GM18520 (cell line): ENCODE results near the gene WNT16.
"Not testable (repeated sequence)": the region's sequence is repeated elsewhere in the genome, so short reads cannot be mapped to it uniquely, and the experiment has no call there.

ENCODE experiments used
- ATAC-seq: cut with Tn5 transposase; IDR thresholded peaks from one replicate; pipeline ENCODE4 v1.9.1; 2021; ENCODE audit not compliant: unreplicated experiment

The WNT16 gene

GRCh38 chr7:121305109-121305508, 23.7 kb upstream of the WNT16 start:
- no peak for ATAC-seq

GRCh38 chr7:121306565-121306964, 22.2 kb upstream of the WNT16 start:
- ATAC-seq = no peak

GRCh38 chr7:121307021-121307574, 21.7 kb upstream of the WNT16 start:
- no peak for ATAC-seq

- ATAC-seq = no peak
These were observed 15.5 kb upstream of the WNT16 start for GRCh38 chr7:121313220-121313792.

- peak; percentile 85 for ATAC-seq
These were observed 14.8 kb upstream of the WNT16 start for GRCh38 chr7:121313793-121314676.

GRCh38 chr7:121315170-121315569, 13.6 kb upstream of the WNT16 start:
- ATAC-seq = not testable (repeated sequence)

GRCh38 chr7:121322460-121322859, 6.3 kb upstream of the WNT16 start:
- no peak for ATAC-seq

- ATAC-seq = no peak
These were observed 5.1 kb upstream of the WNT16 start for GRCh38 chr7:121323515-121324302.

GRCh38 chr7:121327671-121328070, 1.1 kb upstream of the WNT16 start:
- ATAC-seq = no peak

GRCh38 chr7:121329191-121330052, 622 bp downstream of the WNT16 start:
- ATAC-seq = peak; percentile 41

GRCh38 chr7:121330053-121330833, 1.4 kb downstream of the WNT16 start:
- ATAC-seq = peak; percentile 11

- ATAC-seq = no peak
These were observed 2.2 kb downstream of the WNT16 start for GRCh38 chr7:121331048-121331447.

- no peak for ATAC-seq
These were observed 2.8 kb downstream of the WNT16 start for GRCh38 chr7:121331574-121331973.

GRCh38 chr7:121334376-121334775, 5.6 kb downstream of the WNT16 start:
- no peak for ATAC-seq

GRCh38 chr7:121334875-121335648, 6.3 kb downstream of the WNT16 start:
- no peak for ATAC-seq

GRCh38 chr7:121336579-121336978, 7.8 kb downstream of the WNT16 start:
- no peak for ATAC-seq

GRCh38 chr7:121337398-121337797, 8.6 kb downstream of the WNT16 start:
- no peak for ATAC-seq

GRCh38 chr7:121339082-121339481, 10.3 kb downstream of the WNT16 start:
- ATAC-seq = peak; percentile 67

- ATAC-seq = no peak
These were observed 13.1 kb downstream of the WNT16 start for GRCh38 chr7:121341933-121342332.
